Endodermal cell (in vitro differentiated cells): Measurements from ENCODE around the gene MFSD2B. TPM values are rescaled to one million over a fixed set of nuclear protein-coding genes. Genes with fewer than 3 reads are reported as not detected.

Experiments
- DNase-seq: peaks from one replicate; pipeline ENCODE4 v3.0.0-alpha.2; 2017
- H3K27ac ChIP-seq: 2 replicates; pipeline ENCODE4 v1.5.1; 2013; ENCODE audit warnings: mild to moderate bottlenecking, low read depth, low read length, moderate library complexity
- H3K27me3 ChIP-seq: 2 replicates; pipeline ENCODE4 v1.6.1; 2013; ENCODE audit warnings: mild to moderate bottlenecking, low read length, moderate library complexity; ENCODE audit not compliant: insufficient read depth, control insufficient read depth, poor library complexity, severe bottlenecking
- H3K36me3 ChIP-seq: 2 replicates; pipeline ENCODE4 v1.7.0; 2013; ENCODE audit warnings: mild to moderate bottlenecking, low read length, moderate library complexity; ENCODE audit not compliant: control insufficient read depth, insufficient read depth
- H3K4me1 ChIP-seq: one replicate; pipeline ENCODE4 v1.7.0; 2013; ENCODE audit warnings: low read length; ENCODE audit not compliant: control insufficient read depth, insufficient read depth
- H3K4me3 ChIP-seq: 2 replicates; pipeline ENCODE4 v1.5.1; 2013; ENCODE audit warnings: mild to moderate bottlenecking, low read length, moderate library complexity
- H3K9ac ChIP-seq: 2 replicates; pipeline ENCODE4 v1.6.1; 2013; ENCODE audit warnings: mild to moderate bottlenecking, low read length, moderate library complexity; ENCODE audit not compliant: poor library complexity, severe bottlenecking; ENCODE audit errors: extremely low read depth
- H3K9me3 ChIP-seq: 2 replicates; pipeline ENCODE4 v1.6.1; 2013; ENCODE audit warnings: mild to moderate bottlenecking, low read length, moderate library complexity; ENCODE audit not compliant: control insufficient read depth
- H3K27ac Mint-ChIP-seq: 2 replicates; pipeline ENCODE4 v1.8.0; 2020; ENCODE audit warnings: mixed read lengths
- H3K27me3 Mint-ChIP-seq: 2 replicates; pipeline ENCODE4 v1.8.0; 2021; ENCODE audit warnings: mild to moderate bottlenecking, mixed read lengths; ENCODE audit not compliant: insufficient read depth
- H3K36me3 Mint-ChIP-seq: 2 replicates; pipeline ENCODE4 v1.8.0; 2020; ENCODE audit warnings: low read depth, mixed read lengths
- H3K4me1 Mint-ChIP-seq: 2 replicates; pipeline ENCODE4 v1.8.0; 2020; ENCODE audit warnings: mixed read lengths
- H3K4me3 Mint-ChIP-seq: 2 replicates; pipeline ENCODE4 v1.8.0; 2020; ENCODE audit warnings: mild to moderate bottlenecking, moderate library complexity, mixed read lengths
- H3K9me3 Mint-ChIP-seq: 2 replicates; pipeline ENCODE4 v1.8.0; 2020; ENCODE audit warnings: mild to moderate bottlenecking, mixed read lengths
- WGBS, 2 experiments: methylation state at CpG; one replicate each; pipeline versions ENCODE4 v1.1.5 to v1.1.7; 2013; ENCODE audit warnings: missing lambda C conversion rate in 2 of 2, mixed read lengths in 1 of 2; ENCODE audit not compliant: insufficient coverage in 1 of 2, insufficient read length in 1 of 2; 5-methylcytosine and 5-hydroxymethylcytosine counted together
- long read RNA-seq, 4 experiments: library from polyadenylated mRNA in 2 of 4; library from RNA in 1 of 4; library from capped mRNA in 1 of 4; stranded (forward) in 3 of 4; unstranded in 1 of 4; transcript quantifications; one replicate each; pipeline ENCODE4 v2.0.0, GENCODE V29; 2020 to 2021; ENCODE audit warnings: inconsistent platforms in 1 of 4
- polyA plus RNA-seq, 2 experiments: library from polyadenylated mRNA; stranded (reverse); fragments of 50-300 nt; gene quantifications; one replicate each; pipeline ENCODE4 v1.2.3, GENCODE V29; 2013
- total RNA-seq, 2 donors: library from RNA; stranded (reverse); fragmentation: NEBNext Ultra II Directional in 1 of 2; extraction: Animal tissue kit (Norgen Biotek cat#: 25700) in 1 of 2; gene quantifications; 2 replicates in 1 of 2; 3 replicates in 1 of 2; pipeline ENCODE4 v1.2.1, GENCODE V29; 2021
- TF ChIP-seq, protein P1 (sequence below): fragments of 200-600 bp; sonication (generic); conservative IDR thresholded peaks from 2 replicates; pipeline ENCODE4 v1.5.0; 2021; ENCODE audit warnings: antibody characterized with exemption, mild to moderate bottlenecking

Gene MFSD2B, protein sequence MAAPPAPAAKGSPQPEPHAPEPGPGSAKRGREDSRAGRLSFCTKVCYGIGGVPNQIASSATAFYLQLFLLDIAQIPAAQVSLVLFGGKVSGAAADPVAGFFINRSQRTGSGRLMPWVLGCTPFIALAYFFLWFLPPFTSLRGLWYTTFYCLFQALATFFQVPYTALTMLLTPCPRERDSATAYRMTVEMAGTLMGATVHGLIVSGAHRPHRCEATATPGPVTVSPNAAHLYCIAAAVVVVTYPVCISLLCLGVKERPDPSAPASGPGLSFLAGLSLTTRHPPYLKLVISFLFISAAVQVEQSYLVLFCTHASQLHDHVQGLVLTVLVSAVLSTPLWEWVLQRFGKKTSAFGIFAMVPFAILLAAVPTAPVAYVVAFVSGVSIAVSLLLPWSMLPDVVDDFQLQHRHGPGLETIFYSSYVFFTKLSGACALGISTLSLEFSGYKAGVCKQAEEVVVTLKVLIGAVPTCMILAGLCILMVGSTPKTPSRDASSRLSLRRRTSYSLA
- 1 to 10 TPM in 1 of 2 donors, under 1 TPM in 1; 0.91 to 1.0 TPM for total RNA-seq
- 0.75 TPM for polyA plus RNA-seq (2013, experiment 1 of 2)
- polyA plus RNA-seq (2013, experiment 2 of 2): 0.50 TPM
- long read RNA-seq, experiment 1, partial matches to known transcripts: 1 of 1 reads
- long read RNA-seq, experiment 1, other reads (novel, unspliced or antisense): 0 of 1 reads
- long read RNA-seq, experiment 2, partial matches to known transcripts: 2 of 4 reads
- long read RNA-seq, experiment 2, other reads (novel, unspliced or antisense): 2 of 4 reads
- long read RNA-seq, experiment 3, partial matches to known transcripts: 0 of 4 reads
- long read RNA-seq, experiment 3, other reads (novel, unspliced or antisense): 4 of 4 reads
- long read RNA-seq, experiment 4: 0 reads

GRCh38 chr2:24009680-24010476 is at the start of gene MFSD2B:
TSS of gene MFSD2B (plus strand) at chr2:24010085. CDS start at chr2:24010097, 12 bp downstream.
- H3K4me1 Mint-ChIP-seq: peaks cover 5% of the 10 kb centered on the region
- no peak within 1 kb of the TSS for H3K27ac ChIP-seq
- WGBS, 2 experiments: 18 to 44% methylated on average over 13 to 75 of the region's 75 CpGs
- H3K4me3 Mint-ChIP-seq: peak within 1 kb of the TSS; percentile 51
- peaks cover 25% of the 10 kb centered on the region for H3K27me3 ChIP-seq
- H3K4me1 ChIP-seq: no peaks in the 10 kb centered on the region
- H3K27me3 Mint-ChIP-seq: peaks cover 24% of the 10 kb centered on the region
- H3K4me3 ChIP-seq: peak within 1 kb of the TSS; percentile 71
- DNase-seq: peak; percentile 62
- no peaks in the 10 kb centered on the region for H3K9me3 Mint-ChIP-seq
- TF ChIP-seq, protein P1, sequence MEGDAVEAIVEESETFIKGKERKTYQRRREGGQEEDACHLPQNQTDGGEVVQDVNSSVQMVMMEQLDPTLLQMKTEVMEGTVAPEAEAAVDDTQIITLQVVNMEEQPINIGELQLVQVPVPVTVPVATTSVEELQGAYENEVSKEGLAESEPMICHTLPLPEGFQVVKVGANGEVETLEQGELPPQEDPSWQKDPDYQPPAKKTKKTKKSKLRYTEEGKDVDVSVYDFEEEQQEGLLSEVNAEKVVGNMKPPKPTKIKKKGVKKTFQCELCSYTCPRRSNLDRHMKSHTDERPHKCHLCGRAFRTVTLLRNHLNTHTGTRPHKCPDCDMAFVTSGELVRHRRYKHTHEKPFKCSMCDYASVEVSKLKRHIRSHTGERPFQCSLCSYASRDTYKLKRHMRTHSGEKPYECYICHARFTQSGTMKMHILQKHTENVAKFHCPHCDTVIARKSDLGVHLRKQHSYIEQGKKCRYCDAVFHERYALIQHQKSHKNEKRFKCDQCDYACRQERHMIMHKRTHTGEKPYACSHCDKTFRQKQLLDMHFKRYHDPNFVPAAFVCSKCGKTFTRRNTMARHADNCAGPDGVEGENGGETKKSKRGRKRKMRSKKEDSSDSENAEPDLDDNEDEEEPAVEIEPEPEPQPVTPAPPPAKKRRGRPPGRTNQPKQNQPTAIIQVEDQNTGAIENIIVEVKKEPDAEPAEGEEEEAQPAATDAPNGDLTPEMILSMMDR: peak; percentile 35
- peak within 1 kb of the TSS; percentile 17 for H3K27ac Mint-ChIP-seq
- no peaks in the 10 kb centered on the region for H3K36me3 ChIP-seq
- peaks cover 3% of the 10 kb centered on the region for H3K36me3 Mint-ChIP-seq
- no peaks in the 10 kb centered on the region for H3K9me3 ChIP-seq
- peak within 1 kb of the TSS; percentile 20 for H3K9ac ChIP-seq

DNA sequence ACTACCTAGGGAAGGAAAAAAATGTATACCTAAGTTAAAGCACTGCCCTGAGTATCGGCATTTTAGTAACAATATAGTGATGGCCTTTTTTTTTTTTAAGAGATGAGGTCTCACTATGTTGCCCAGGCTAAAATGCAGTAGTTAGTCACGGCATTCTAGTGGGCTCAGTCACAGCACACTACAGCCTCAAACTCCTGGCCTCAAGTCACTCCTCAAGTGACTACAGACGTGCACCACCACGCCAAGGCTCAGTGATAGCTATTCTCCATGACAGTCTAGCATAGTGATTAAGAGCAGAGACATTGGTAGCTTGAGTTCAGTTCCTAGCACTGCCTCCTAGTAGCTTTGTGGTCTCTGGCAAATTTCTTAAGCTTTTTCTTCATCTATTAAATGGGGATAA is 42.0 kb upstream of the MFSD2B start:
- Mint-ChIP-seq H3K27me3 (no peaks in the 10 kb centered on the region), H3K36me3 (peaks cover 38% of the 10 kb centered on the region), H3K4me3 (no peak overlapping the region), H3K27ac (no peak overlapping the region), H3K4me1 (no peaks in the 10 kb centered on the region), H3K9me3 (no peaks in the 10 kb centered on the region)
- no peak overlapping the region for H3K27ac ChIP-seq
- DNase-seq: no peak
- TF ChIP-seq, protein P1: no peak
- WGBS, 2 experiments: 93 to 100% methylated on average over 2 to 4 of the region's 4 CpGs
- H3K36me3 ChIP-seq: peaks cover 9% of the 10 kb centered on the region
- no peak overlapping the region for H3K9ac ChIP-seq
- H3K9me3 ChIP-seq: no peaks in the 10 kb centered on the region
- no peak overlapping the region for H3K4me3 ChIP-seq
- H3K27me3 ChIP-seq: no peaks in the 10 kb centered on the region
- H3K4me1 ChIP-seq: no peaks in the 10 kb centered on the region

- Histone ChIP-seq H3K4me3 (no peak overlapping the region), H3K36me3 (peaks cover 41% of the 10 kb centered on the region), H3K4me1 (no peaks in the 10 kb centered on the region), H3K9me3 (peaks cover 6% of the 10 kb centered on the region), H3K9ac (no peak overlapping the region), H3K27ac (no peak overlapping the region), H3K27me3 (no peaks in the 10 kb centered on the region)
- DNase-seq: no peak
- WGBS, 2 experiments: 95 to 96% methylated on average over 6 to 8 of the region's 8 CpGs
- Mint-ChIP-seq H3K4me1 (no peaks in the 10 kb centered on the region), H3K27ac (no peak overlapping the region), H3K36me3 (peaks cover 54% of the 10 kb centered on the region), H3K27me3 (no peaks in the 10 kb centered on the region), H3K4me3 (no peak overlapping the region), H3K9me3 (peaks cover 1% of the 10 kb centered on the region)
- TF ChIP-seq, protein P1: no peak
Observed at GRCh38 chr2:23976883-23977282, 33.0 kb upstream of the MFSD2B start.
